C1 segment of cervical spinal cord (tissue), 14 donors: ENCODE results near the gene ZBTB7B.

Experiments
- DNase-seq, 14 donors: peaks; one replicate each; lab custom pipeline; 2025; lab: John Stamatoyannopoulos, UW

The ZBTB7B gene

GRCh38 chr1:155003766-155004351, 1.3 kb downstream of the ZBTB7B start:
- DNase-seq, result peak in 12 of 14 donors; percentile 51 to 89 (median 61)

GRCh38 chr1:155004352-155005075, 1.9 kb downstream of the ZBTB7B start:
- DNase-seq, result peak in 7 of 14 donors; percentile 48 to 81 (median 65)

GRCh38 chr1:155005076-155006011, 2.7 kb downstream of the ZBTB7B start:
- peak in 11 of 14 donors; percentile 53 to 83 (median 71) for DNase-seq

GRCh38 chr1:155006601-155007101, 4.0 kb downstream of the ZBTB7B start:
- peak in 7 of 14 donors; percentile 31 to 71 (median 52) for DNase-seq

GRCh38 chr1:155007251-155007828, 4.7 kb downstream of the ZBTB7B start:
- DNase-seq, result peak in 9 of 14 donors; percentile 25 to 77 (median 52)

GRCh38 chr1:155008015-155008941, 5.7 kb downstream of the ZBTB7B start:
- DNase-seq, result peak in 8 of 14 donors; percentile 22 to 67 (median 50)

- peak in 2 of 14 donors; percentile 16 to 34 for DNase-seq
Observed at GRCh38 chr1:155009221-155009711, 6.7 kb downstream of the ZBTB7B start.

- DNase-seq, result no peak
Observed at GRCh38 chr1:155009742-155010141, 7.1 kb downstream of the ZBTB7B start.

- DNase-seq, result peak in 2 of 14 donors; percentile 16 to 31
Observed at GRCh38 chr1:155010211-155010918, 7.8 kb downstream of the ZBTB7B start.

GRCh38 chr1:155011004-155011416, 8.4 kb downstream of the ZBTB7B start:
- no peak for DNase-seq

GRCh38 chr1:155011437-155012025, 8.9 kb downstream of the ZBTB7B start:
- no peak for DNase-seq

- DNase-seq, result peak in 12 of 14 donors; percentile 18 to 93 (median 70)
Observed at GRCh38 chr1:155012026-155012546, 9.5 kb downstream of the ZBTB7B start.

- no peak for DNase-seq
Observed at GRCh38 chr1:155012776-155013602, 10.4 kb downstream of the ZBTB7B start.

- no peak for DNase-seq
Observed at GRCh38 chr1:155013632-155014031, 11.0 kb downstream of the ZBTB7B start.

GRCh38 chr1:155014709-155015508, 12.3 kb downstream of the ZBTB7B start:
- DNase-seq, result no peak

GRCh38 chr1:155015527-155016230, 13.1 kb downstream of the ZBTB7B start:
- DNase-seq, result no peak
